Activated naive CD8-positive, alpha-beta T cell (primary cell): Measurements from ENCODE around the gene TLE5.
"Not testable (repeated sequence)": the region's sequence is repeated elsewhere in the genome, so short reads cannot be mapped to it uniquely, and the experiment has no call there.

Experiments used
- H3K27ac Mint-ChIP-seq: one replicate; pipeline ENCODE4 v1.8.0; 2021; ENCODE audit warnings: mixed read lengths
- H3K27me3 Mint-ChIP-seq: one replicate; pipeline ENCODE4 v1.8.0; 2021; ENCODE audit warnings: mixed read lengths
- H3K36me3 Mint-ChIP-seq: one replicate; pipeline ENCODE4 v1.8.0; 2021; ENCODE audit warnings: mixed read lengths
- H3K4me1 Mint-ChIP-seq: one replicate; pipeline ENCODE4 v1.8.0; 2021; ENCODE audit warnings: low read depth, mixed read lengths
- H3K4me3 Mint-ChIP-seq: one replicate; pipeline ENCODE4 v1.8.0; 2021; ENCODE audit warnings: mild to moderate bottlenecking, mixed read lengths
- H3K9me3 Mint-ChIP-seq: one replicate; pipeline ENCODE4 v1.8.0; 2021; ENCODE audit warnings: low read depth, mixed read lengths

Gene TLE5

DNA sequence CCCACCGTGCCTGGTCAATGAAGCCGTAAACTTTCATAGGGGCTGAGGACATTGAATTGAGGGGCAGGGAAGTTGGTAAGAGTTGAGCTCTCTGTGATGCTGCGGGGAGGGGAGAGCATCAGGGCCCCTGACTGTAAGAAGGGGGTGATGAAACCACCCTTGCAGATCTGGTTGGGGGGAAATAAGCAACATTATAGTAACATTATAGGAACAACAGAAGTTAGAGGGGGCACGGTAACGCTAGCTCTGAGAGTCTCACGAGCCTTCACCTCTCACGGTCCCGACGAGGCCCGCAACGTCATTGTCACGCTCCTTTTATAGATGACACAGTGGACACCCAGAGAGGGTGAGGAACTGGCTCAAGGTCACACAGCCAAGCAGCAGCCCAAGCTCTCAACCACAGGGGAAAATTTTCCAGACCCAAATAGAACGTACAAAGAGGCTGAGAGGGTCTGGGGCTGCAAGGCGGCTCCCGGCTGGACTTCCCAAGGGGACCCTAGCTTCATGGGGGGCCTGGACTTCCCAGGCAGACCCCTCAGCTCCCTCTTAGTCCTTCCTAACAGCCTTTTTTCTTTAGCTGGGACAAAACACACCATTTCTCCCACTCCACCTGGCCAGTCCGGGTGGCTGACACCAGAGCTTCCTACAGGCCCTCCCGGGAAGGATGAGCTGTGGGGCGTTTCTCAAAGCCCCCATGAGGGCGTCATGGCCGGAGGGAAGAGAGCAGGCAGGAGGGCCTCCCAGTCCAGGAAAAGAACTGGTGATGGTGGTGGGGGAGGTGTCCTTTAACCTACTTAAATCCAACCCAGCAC, 4.1 kb downstream of the TLE5 start:
- peaks cover 4% of the 10 kb centered on the region for H3K36me3 Mint-ChIP-seq
- H3K4me3 Mint-ChIP-seq = peak overlapping the region; percentile 53
- peak overlapping the region; percentile 80 for H3K27ac Mint-ChIP-seq
- H3K27me3 Mint-ChIP-seq = no peaks in the 10 kb centered on the region
- H3K9me3 Mint-ChIP-seq = no peaks in the 10 kb centered on the region
- peaks cover 57% of the 10 kb centered on the region for H3K4me1 Mint-ChIP-seq

DNA sequence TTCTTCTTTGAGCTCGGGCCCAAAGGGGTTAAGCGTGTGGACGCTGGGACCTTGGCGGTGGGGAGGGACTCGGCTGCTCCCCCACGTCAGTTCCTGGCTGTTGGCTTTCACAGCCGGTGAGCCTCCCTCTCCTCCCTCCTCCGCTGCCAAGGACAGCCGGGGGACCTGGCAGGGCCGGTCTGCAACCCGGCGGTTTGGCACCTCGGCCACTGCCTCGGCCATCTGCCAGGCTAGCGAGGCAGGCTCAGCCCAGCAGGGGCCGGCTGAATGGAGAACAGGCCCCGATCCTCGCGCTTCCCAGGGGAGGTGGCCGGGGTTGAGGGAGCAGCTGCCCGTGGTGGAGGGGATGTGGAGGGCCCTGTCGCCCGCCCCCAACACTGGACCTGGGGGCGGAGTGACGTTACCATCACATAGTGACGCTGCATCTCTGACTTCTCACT, 5.0 kb downstream of the TLE5 start:
- Mint-ChIP-seq H3K36me3 (peaks cover 4% of the 10 kb centered on the region), H3K9me3 (no peaks in the 10 kb centered on the region), H3K4me3 (no peak overlapping the region), H3K4me1 (peaks cover 59% of the 10 kb centered on the region), H3K27me3 (no peaks in the 10 kb centered on the region), H3K27ac (no peak overlapping the region)

DNA sequence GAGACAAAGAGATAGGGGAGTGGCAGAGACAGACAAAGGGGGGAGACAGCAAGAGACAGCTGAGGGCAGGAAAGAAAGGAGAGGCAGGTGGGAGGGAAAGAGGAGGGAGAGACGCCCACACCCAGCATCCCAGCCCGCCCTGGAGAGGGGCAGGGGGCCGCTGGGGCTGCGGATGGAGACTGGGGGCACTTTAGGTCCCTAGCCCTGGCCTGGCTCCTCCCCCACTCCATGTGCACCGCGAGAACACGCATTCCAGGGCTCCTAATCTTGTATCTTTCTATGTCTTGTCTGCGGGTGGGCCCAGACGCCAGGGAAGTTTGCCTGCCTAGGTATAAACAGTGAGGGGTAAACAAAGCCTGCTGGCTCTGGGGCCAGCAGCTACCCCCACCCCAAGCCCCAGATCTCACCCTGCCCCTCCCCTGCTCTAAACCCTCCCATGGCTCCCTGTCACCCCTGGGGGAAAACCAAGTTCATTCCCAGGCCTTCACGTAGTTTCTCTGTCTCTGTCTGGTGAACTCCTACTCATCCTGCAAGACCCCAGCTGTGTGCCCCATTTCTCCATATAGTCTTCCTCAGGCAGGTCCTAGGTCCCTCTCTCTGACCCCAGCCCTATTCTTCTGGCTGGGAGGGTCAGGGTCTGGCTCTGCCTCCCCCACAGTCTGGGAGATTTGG, 5.7 kb downstream of the TLE5 start:
- H3K9me3 Mint-ChIP-seq = no peaks in the 10 kb centered on the region
- H3K36me3 Mint-ChIP-seq = peaks cover 4% of the 10 kb centered on the region
- H3K4me3 Mint-ChIP-seq = no peak overlapping the region
- no peaks in the 10 kb centered on the region for H3K27me3 Mint-ChIP-seq
- H3K27ac Mint-ChIP-seq = peak overlapping the region; percentile 58
- H3K4me1 Mint-ChIP-seq = peaks cover 59% of the 10 kb centered on the region

DNA sequence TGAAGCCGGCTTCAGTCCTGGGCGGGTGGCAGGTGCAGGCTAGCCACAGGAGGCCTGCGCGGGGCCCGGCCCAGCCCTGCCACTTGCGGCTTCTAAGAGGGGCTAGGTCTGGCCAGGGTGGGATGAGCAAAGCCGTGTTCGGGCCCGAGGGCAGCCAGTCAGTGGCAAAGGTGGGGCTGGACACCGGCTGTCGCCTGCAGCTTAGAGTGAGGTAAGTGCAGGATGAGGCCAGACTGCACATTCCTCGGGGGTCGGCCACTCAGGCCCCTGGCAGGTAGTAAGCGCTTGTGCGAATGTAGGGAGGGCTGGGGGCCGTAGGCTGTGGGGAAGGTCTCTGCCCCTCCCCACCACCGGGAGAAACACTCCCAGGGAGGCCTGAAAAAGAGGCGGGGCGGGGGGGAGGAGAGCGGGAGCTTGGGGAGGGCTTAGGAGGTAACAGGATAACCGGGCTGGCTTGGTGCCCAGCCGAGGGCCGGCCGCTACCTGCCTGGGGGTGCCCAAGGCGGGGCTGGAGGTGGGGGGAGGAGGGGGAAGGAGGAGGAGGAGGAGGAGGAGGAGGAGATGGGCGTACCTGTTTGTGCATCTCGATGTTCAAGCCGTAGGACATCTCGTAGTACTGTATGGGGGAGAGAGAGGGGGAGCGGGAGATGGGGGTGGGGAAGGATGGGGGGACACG, 6.4 kb downstream of the TLE5 start:
- no peak overlapping the region for H3K27ac Mint-ChIP-seq
- H3K27me3 Mint-ChIP-seq = no peaks in the 10 kb centered on the region
- peaks cover 58% of the 10 kb centered on the region for H3K4me1 Mint-ChIP-seq
- H3K4me3 Mint-ChIP-seq = no peak overlapping the region
- H3K9me3 Mint-ChIP-seq = no peaks in the 10 kb centered on the region
- peaks cover 4% of the 10 kb centered on the region for H3K36me3 Mint-ChIP-seq

DNA sequence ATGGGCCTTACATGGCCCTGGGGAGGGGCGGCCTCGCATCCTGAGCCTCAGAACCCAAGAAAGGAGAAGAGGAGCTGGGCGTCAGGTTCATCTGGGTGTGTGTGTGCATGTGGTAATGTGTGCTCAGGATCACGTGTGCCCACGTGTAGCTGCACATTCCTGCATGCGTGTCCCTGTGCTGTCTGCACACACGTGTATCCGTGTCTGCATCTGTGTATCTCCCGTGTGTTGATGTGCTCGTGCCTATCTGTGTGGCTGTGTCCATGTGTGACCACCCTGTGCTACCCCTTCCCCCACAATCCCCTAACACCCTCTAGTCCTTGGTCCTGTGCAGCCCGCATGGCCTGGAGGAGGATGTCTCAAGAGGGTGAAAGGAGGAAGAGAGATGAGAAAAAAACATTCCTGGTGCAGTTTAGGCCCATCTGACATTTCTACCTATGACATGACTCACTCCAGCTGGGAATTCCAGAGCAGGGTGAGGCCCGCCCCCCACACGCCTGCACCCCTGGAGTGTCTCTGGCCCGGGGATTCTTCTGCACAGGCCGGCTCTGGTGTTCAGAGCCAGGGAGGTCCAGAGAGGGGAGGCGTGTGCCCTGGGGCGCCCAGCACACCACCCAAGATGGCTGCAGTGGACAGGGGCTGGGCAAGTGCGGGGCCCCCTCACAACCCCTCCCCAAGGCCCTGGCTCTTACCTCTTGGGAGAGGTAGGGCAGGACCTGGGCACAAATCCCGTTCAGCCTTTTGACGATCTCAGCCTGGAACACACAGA, 7.1 kb downstream of the TLE5 start:
- no peaks in the 10 kb centered on the region for H3K27me3 Mint-ChIP-seq
- H3K4me3 Mint-ChIP-seq = peak overlapping the region; percentile 46
- no peaks in the 10 kb centered on the region for H3K9me3 Mint-ChIP-seq
- peak overlapping the region; percentile 46 for H3K27ac Mint-ChIP-seq
- H3K4me1 Mint-ChIP-seq = peaks cover 53% of the 10 kb centered on the region
- peaks cover 4% of the 10 kb centered on the region for H3K36me3 Mint-ChIP-seq

DNA sequence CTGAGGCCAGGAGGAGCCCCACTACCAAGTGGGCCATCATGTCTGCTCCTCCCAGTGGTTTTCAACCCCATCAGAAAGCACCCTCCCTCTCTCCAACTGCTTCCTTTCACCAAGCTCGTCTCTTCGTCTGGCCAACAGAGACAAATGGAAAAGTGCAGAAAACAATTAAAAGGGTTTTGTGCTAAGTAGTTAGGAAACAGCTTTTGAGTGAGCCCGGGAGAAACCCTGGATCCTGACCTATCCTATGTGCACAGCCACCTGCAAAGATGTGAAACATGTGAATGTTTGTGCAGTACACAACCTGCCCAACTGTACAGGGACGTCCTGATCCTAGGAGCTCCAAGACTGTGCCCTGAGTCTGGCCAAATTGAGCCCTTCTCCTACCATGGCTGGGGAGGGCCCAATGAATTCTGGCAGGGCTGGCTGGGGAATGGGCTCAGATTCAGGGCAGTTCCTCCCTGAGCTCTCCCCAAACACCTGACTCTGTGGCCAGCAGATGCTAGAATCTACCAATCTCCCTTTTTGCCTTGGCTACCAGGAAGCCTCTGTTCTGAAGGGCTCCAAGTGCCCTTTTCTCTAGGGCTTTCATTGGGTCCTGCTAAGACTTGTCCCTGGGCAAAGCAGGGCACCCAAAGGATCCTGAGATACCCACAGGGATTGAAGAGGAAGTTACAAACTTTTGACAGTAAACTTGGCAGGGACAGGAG, 7.9 kb downstream of the TLE5 start:
- peaks cover 46% of the 10 kb centered on the region for H3K4me1 Mint-ChIP-seq
- H3K9me3 Mint-ChIP-seq = no peaks in the 10 kb centered on the region
- no peaks in the 10 kb centered on the region for H3K27me3 Mint-ChIP-seq
- peaks cover 4% of the 10 kb centered on the region for H3K36me3 Mint-ChIP-seq
- peak overlapping the region; percentile 64 for H3K27ac Mint-ChIP-seq
- peak overlapping the region; percentile 46 for H3K4me3 Mint-ChIP-seq

DNA sequence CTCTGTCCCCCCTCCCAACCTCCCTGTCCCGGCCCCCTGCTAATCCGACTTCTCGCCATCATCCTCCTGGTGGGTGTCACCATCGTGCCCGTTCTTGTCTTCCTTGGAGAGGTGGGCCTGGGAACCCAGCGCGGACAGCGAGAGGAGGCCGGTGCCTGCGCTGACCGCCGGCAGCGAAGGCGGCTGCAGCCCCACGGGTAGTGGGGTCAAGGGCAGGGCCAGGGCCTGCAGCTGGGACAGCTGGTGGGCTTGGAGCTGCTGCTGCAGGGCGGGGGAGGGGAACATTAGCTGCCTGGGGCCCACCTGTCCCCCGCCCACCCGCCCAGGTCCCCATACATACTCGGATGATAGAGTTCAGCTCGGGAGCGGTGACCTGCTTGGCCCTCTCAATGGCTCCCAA, 8.5 kb downstream of the TLE5 start:
- H3K9me3 Mint-ChIP-seq = no peaks in the 10 kb centered on the region
- peaks cover 4% of the 10 kb centered on the region for H3K36me3 Mint-ChIP-seq
- no peak overlapping the region for H3K27ac Mint-ChIP-seq
- H3K4me3 Mint-ChIP-seq = no peak overlapping the region
- peaks cover 45% of the 10 kb centered on the region for H3K4me1 Mint-ChIP-seq
- no peaks in the 10 kb centered on the region for H3K27me3 Mint-ChIP-seq

DNA sequence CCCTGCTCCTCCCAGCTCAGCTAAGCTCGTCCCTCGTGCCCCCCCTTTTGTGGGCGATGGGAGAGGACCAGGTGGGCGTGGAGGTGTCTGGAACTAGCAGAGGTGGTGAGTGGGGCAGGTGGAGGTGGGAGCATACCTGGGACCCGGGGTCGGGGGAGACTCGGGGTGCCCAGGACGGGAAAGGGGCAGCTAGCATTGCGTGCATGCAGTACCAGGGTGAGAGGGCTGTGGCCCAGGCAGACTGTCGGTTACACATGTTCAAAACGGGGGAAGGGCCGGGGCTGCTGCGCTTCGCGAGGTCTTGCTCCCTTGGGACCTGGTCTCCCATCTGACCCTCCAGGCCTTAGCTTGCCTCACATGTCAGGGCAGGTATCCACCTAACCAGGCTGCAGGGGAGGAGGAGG, 9.1 kb downstream of the TLE5 start:
- Mint-ChIP-seq H3K36me3 (peaks cover 4% of the 10 kb centered on the region), H3K9me3 (no peaks in the 10 kb centered on the region), H3K27me3 (no peaks in the 10 kb centered on the region), H3K4me3 (no peak overlapping the region), H3K27ac (no peak overlapping the region), H3K4me1 (peaks cover 41% of the 10 kb centered on the region)

DNA sequence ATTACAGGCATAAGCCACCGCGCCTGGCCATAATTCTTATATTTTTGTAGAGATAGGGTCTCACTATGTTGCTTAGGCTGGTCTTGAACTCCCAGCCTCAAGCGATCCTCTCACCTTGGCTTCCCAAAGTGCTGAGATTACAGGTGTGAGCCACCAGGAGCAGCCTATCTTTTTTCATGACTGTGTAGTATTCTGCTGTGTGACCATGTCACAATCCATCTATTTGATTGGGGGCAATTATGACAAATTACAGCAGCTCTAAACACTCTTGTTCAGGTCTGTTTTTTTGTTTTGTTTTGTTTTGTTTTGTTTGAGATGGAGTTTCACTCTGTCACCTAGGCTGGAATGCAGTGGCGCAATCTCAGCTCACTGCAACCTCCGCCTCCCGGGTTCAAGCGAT, 12.3 kb downstream of the TLE5 start:
- H3K4me1 Mint-ChIP-seq = peaks cover 31% of the 10 kb centered on the region
- not testable (repeated sequence) for H3K27me3 Mint-ChIP-seq, H3K27ac Mint-ChIP-seq, H3K9me3 Mint-ChIP-seq, H3K36me3 Mint-ChIP-seq, H3K4me3 Mint-ChIP-seq

DNA sequence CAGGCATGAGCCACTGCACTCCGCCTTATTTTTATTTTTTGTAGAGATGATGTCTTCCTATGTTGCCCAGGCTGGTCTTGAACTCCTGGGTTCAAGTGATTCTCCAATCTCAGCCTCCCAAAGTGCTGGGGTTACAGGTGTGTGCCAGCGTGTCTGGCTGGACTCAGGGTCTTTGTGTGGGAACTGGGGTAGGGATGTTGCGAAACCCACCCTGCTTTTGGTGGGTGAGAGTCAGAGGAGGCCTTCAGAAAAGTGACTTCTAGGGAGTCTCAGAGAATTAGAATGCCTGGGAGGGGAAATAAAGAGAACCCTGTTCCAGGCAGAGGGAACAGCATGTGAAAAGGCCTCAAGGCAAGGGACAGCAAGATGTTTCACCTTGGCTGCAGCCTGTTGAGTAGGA, 13.2 kb downstream of the TLE5 start:
- Mint-ChIP-seq H3K4me1 (peaks cover 25% of the 10 kb centered on the region), H3K4me3 (peak overlapping the region; percentile 53), H3K36me3 (no peaks in the 10 kb centered on the region), H3K27ac (no peak overlapping the region), H3K27me3 (no peaks in the 10 kb centered on the region), H3K9me3 (no peaks in the 10 kb centered on the region)

DNA sequence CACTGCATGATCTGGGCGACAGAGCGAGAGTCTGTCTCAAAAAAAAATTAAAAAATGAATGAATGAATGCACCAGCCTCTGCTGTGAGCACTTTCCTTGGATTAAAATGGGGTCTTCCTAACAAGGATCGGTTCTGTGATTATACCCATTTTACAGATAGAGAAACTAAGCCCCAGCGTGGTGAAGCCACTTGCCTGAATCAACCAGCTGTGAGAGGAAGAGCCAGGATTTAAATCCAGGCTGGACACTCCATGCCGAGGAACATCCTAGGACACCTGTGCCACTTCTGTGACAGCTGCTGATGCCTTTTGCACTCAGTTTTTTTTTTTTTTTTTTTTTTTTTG, 14.1 kb downstream of the TLE5 start:
- H3K27me3 Mint-ChIP-seq = no peaks in the 10 kb centered on the region
- H3K4me3 Mint-ChIP-seq = no peak overlapping the region
- H3K9me3 Mint-ChIP-seq = no peaks in the 10 kb centered on the region
- peaks cover 20% of the 10 kb centered on the region for H3K4me1 Mint-ChIP-seq
- H3K27ac Mint-ChIP-seq = no peak overlapping the region
- no peaks in the 10 kb centered on the region for H3K36me3 Mint-ChIP-seq

DNA sequence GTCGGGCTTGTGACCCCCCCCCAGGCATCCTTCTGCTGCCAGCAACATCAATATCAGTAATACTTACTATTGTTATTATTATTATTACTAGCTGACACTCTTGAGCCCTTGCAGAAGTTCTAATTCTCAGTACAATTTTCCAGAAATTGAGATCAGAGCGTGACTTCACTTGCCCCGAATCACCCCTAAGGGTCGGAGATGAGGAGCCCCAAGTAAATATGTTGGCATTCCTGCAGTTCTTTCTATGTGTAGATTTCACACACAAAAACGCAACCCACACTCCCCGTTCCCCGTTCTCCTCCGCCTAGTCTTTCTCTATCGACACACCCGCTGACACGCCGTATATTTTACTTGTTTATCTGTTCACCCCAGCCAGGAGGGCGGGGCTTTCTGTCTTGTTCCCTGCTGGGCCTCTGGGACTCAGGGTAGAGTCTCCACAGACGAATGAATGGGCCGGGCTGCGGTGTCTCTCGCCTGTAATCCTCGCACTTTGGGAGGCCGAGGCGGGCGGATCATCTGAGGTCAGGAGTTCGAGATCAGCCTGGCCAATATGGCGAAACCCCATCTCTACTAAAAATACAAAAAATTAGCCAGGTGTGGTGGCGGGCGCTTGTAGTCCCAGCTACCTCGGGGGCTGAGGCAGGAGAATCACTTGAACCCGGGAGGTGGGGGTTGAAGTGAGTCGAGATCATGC, 14.7 kb downstream of the TLE5 start:
- peaks cover 18% of the 10 kb centered on the region for H3K4me1 Mint-ChIP-seq
- no peaks in the 10 kb centered on the region for H3K9me3 Mint-ChIP-seq
- H3K36me3 Mint-ChIP-seq = no peaks in the 10 kb centered on the region
- no peaks in the 10 kb centered on the region for H3K27me3 Mint-ChIP-seq
- H3K4me3 Mint-ChIP-seq = peak overlapping the region; percentile 91
- peak overlapping the region; percentile 64 for H3K27ac Mint-ChIP-seq

DNA sequence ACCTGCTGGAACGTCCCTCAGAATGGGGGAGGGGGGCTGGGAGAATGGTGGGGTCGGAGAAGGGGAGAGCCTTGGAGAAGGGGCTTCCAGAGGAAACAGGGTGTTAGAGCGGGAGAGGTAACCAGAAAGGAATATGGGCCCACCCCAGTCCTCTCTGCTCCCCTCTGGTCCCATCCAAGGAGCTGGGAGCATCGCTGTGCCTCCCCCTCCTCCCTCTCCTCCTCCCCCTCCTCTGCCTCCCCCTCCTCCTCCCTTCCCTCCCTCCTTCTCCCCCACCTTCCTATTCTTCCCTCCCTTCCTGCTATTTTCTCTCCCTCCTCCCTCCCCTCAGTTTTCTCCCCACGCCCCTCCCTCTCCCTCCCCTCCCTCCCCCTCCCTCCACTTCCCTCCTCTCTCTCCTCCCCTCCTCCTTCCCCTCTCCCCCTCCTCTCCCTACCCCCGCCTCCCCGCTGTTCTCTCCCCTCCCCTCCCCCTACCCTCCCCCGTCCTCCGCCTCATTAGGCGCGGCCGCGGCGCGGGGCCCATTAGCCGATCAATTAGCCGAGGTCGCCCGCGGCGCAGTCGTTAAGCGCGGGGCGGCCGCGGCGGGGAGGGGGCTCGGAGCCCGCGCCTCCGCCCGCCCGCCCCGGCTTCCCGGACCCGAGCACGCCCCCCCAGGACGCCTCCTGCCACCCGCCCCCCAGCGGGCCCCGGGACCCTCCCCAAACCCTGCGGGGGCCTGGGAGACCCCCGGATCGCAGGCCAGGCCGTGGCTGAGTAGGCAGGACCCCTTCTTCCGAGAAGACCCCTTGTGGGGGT, 15.4 kb downstream of the TLE5 start:
- peaks cover 19% of the 10 kb centered on the region for H3K4me1 Mint-ChIP-seq
- no peaks in the 10 kb centered on the region for H3K9me3 Mint-ChIP-seq
- no peaks in the 10 kb centered on the region for H3K27me3 Mint-ChIP-seq
- H3K36me3 Mint-ChIP-seq = no peaks in the 10 kb centered on the region
- H3K4me3 Mint-ChIP-seq = peak overlapping the region; percentile 27
- no peak overlapping the region for H3K27ac Mint-ChIP-seq
